Chondrocyte (in vitro differentiated cells): ENCODE data around the gene LCE2A. TPM values are rescaled to one million over a fixed set of nuclear protein-coding genes. Genes with fewer than 3 reads are reported as not detected.

Source experiments
- DNase-seq: peaks from one replicate; pipeline ENCODE4 v3.0.0; 2021; ENCODE audit warnings: mixed read lengths, low spot score
- H3K27ac Mint-ChIP-seq: one replicate; pipeline ENCODE4 v1.8.0; 2021; ENCODE audit warnings: mild to moderate bottlenecking, moderate library complexity, mixed read lengths; ENCODE audit not compliant: unreplicated experiment
- H3K27me3 Mint-ChIP-seq: 2 replicates; pipeline ENCODE4 v1.8.0; 2021; ENCODE audit warnings: low read depth, mixed read lengths
- H3K36me3 Mint-ChIP-seq: 2 replicates; pipeline ENCODE4 v1.8.0; 2021; ENCODE audit warnings: low read depth, mixed read lengths
- H3K4me1 Mint-ChIP-seq: 2 replicates; pipeline ENCODE4 v1.8.0; 2021; ENCODE audit warnings: low read depth, mild to moderate bottlenecking, mixed read lengths
- H3K4me3 Mint-ChIP-seq: one replicate; pipeline ENCODE4 v1.8.0; 2021; ENCODE audit warnings: mild to moderate bottlenecking, moderate library complexity, mixed read lengths; ENCODE audit not compliant: unreplicated experiment
- H3K9me3 Mint-ChIP-seq: 2 replicates; pipeline ENCODE4 v1.8.0; 2021; ENCODE audit warnings: low read depth, mixed read lengths
- CTCF ChIP-seq: fragments of 200-600 bp; sonication (generic); IDR thresholded peaks from 2 replicates; pipeline ENCODE4 v1.5.0; 2021; ENCODE audit warnings: antibody characterized with exemption, mild to moderate bottlenecking, moderate library complexity
- total RNA-seq: library from RNA; stranded (reverse); gene quantifications from 3 replicates; pipeline ENCODE4 v1.2.1, GENCODE V29; 2021

The LCE2A gene
- total RNA-seq, 1 donor from 2014 or later, result not detected

GRCh38 chr1:152741656-152742055, 43.5 kb downstream of the LCE2A start:
- no peak for DNase-seq
- Mint-ChIP-seq H3K4me1 (no peaks in the 10 kb centered on the region), H3K27ac (no peak overlapping the region), H3K4me3 (no peak overlapping the region), H3K9me3 (peaks cover 18% of the 10 kb centered on the region), H3K27me3 (no peaks in the 10 kb centered on the region), H3K36me3 (peaks cover 1% of the 10 kb centered on the region)
- no peak for TF ChIP-seq CTCF

- H3K4me1 Mint-ChIP-seq, result no peaks in the 10 kb centered on the region
Measured at GRCh38 chr1:152743371-152744145, 45.4 kb downstream of the LCE2A start.

GRCh38 chr1:152745289-152745704, 47.2 kb downstream of the LCE2A start:
- DNase-seq, result no peak
- Mint-ChIP-seq H3K9me3 (peaks cover 11% of the 10 kb centered on the region), H3K4me3 (no peak overlapping the region), H3K4me1 (no peaks in the 10 kb centered on the region), H3K27ac (no peak overlapping the region), H3K36me3 (peaks cover 1% of the 10 kb centered on the region), H3K27me3 (no peaks in the 10 kb centered on the region)
- TF ChIP-seq CTCF, result peak; percentile 19

More at GRCh38 chr1:152743371-152744145, 45.4 kb downstream of the LCE2A start:
- Mint-ChIP-seq H3K4me3 (no peak overlapping the region), H3K36me3 (peaks cover 1% of the 10 kb centered on the region), H3K27me3 (no peaks in the 10 kb centered on the region), H3K9me3 (peaks cover 11% of the 10 kb centered on the region), H3K27ac (no peak overlapping the region)
- TF ChIP-seq CTCF, result no peak
- DNase-seq, result no peak

- H3K27ac Mint-ChIP-seq, result no peak overlapping the region
- no peaks in the 10 kb centered on the region for H3K4me1 Mint-ChIP-seq
- peaks cover 1% of the 10 kb centered on the region for H3K36me3 Mint-ChIP-seq
- H3K9me3 Mint-ChIP-seq, result peaks cover 11% of the 10 kb centered on the region
- DNase-seq, result no peak
- no peak overlapping the region for H3K4me3 Mint-ChIP-seq
- TF ChIP-seq CTCF, result no peak
- no peaks in the 10 kb centered on the region for H3K27me3 Mint-ChIP-seq
Measured at GRCh38 chr1:152745765-152746444, 47.8 kb downstream of the LCE2A start.

GRCh38 chr1:152747831-152748230, 49.7 kb downstream of the LCE2A start:
- H3K27ac Mint-ChIP-seq, result no peak overlapping the region
- no peaks in the 10 kb centered on the region for H3K27me3 Mint-ChIP-seq
- no peak for DNase-seq
- H3K36me3 Mint-ChIP-seq, result peaks cover 1% of the 10 kb centered on the region
- H3K4me1 Mint-ChIP-seq, result no peaks in the 10 kb centered on the region
- H3K9me3 Mint-ChIP-seq, result peaks cover 9% of the 10 kb centered on the region
- no peak overlapping the region for H3K4me3 Mint-ChIP-seq
- TF ChIP-seq CTCF, result no peak

Other genes with a start within 250 kb of the LCE2A start
- gene LCE5A, start 187.5 kb upstream of the LCE2A start, total RNA-seq, result not detected in 3 replicates
- not detected in 3 replicates for gene CRCT1, start 183.9 kb upstream of the LCE2A start, total RNA-seq
- not detected in 3 replicates for gene LCE3E, start 131.6 kb upstream of the LCE2A start, total RNA-seq
- gene LCE3D, start 117.8 kb upstream of the LCE2A start, total RNA-seq, result not detected in 3 replicates
- not detected in 3 replicates for gene LCE3C, start 98.1 kb upstream of the LCE2A start, total RNA-seq
- gene LCE3B, start 84.5 kb upstream of the LCE2A start, total RNA-seq, result not detected in 3 replicates
- not detected in 3 replicates for gene LCE3A, start 75.2 kb upstream of the LCE2A start, total RNA-seq
- gene LCE2D, start 35.0 kb upstream of the LCE2A start, total RNA-seq, result not detected in 3 replicates
- gene LCE2C, start 23.1 kb upstream of the LCE2A start, total RNA-seq, result not detected in 3 replicates
- not detected in 3 replicates for gene LCE2B, start 12.2 kb upstream of the LCE2A start, total RNA-seq
- not detected in 3 replicates for gene LCE4A, start 9.8 kb downstream of the LCE2A start, total RNA-seq
- not detected in 3 replicates for gene KPRP, start 59.7 kb downstream of the LCE2A start, total RNA-seq
- not detected in 3 replicates for gene LCE1F, start 76.8 kb downstream of the LCE2A start, total RNA-seq
- not detected in 3 replicates for gene LCE1E, start 87.9 kb downstream of the LCE2A start, total RNA-seq
- not detected in 3 replicates for gene LCE1D, start 98.4 kb downstream of the LCE2A start, total RNA-seq
- not detected in 3 replicates for gene LCE1C, start 108.3 kb downstream of the LCE2A start, total RNA-seq
- not detected in 3 replicates for gene LCE1B, start 113.6 kb downstream of the LCE2A start, total RNA-seq
- gene LCE1A, start 129.1 kb downstream of the LCE2A start, total RNA-seq, result not detected in 3 replicates
- gene LCE6A, start 144.5 kb downstream of the LCE2A start, total RNA-seq, result not detected in 3 replicates
- gene LCE7A, start 161.7 kb downstream of the LCE2A start, total RNA-seq, result not detected in 3 replicates
- not detected in 3 replicates for gene SMCP, start 180.0 kb downstream of the LCE2A start, total RNA-seq
- gene IVL, start 210.2 kb downstream of the LCE2A start, total RNA-seq, result not detected in 3 replicates
- gene SPRR5, start 248.9 kb downstream of the LCE2A start, total RNA-seq, result not detected in 3 replicates